Measurements from ENCODE around the gene PSMB7. TPM values are rescaled to one million over a fixed set of nuclear protein-coding genes. Genes with fewer than 3 reads are reported as not detected.

The PSMB7 gene
- total RNA-seq, 4 donors from 2014 or later = 67.6 to 110 (median 90.8) TPM

- peak in 1 of 3 donors; percentile 36 for DNase-seq
- Histone ChIP-seq H3K4me1 (no peaks in the 10 kb centered on the region), H3K4me3 (no peak overlapping the region), H3K36me3 (peaks cover 0 to 93% (median 0%) of the 10 kb centered on the region in 3 donors), H3K27me3 (no peaks in the 10 kb centered on the region), H3K27ac (no peak overlapping the region), H3K9me3 (no peaks in the 10 kb centered on the region)
- TF ChIP-seq POLR2A (IDR thresholded peaks at IDR 0.05) (no peak), CTCF (IDR thresholded peaks at IDR 0.05) (no peak)
Measured at GRCh38 chr9:124352616-124353015, 62.6 kb downstream of the PSMB7 start.

DNA sequence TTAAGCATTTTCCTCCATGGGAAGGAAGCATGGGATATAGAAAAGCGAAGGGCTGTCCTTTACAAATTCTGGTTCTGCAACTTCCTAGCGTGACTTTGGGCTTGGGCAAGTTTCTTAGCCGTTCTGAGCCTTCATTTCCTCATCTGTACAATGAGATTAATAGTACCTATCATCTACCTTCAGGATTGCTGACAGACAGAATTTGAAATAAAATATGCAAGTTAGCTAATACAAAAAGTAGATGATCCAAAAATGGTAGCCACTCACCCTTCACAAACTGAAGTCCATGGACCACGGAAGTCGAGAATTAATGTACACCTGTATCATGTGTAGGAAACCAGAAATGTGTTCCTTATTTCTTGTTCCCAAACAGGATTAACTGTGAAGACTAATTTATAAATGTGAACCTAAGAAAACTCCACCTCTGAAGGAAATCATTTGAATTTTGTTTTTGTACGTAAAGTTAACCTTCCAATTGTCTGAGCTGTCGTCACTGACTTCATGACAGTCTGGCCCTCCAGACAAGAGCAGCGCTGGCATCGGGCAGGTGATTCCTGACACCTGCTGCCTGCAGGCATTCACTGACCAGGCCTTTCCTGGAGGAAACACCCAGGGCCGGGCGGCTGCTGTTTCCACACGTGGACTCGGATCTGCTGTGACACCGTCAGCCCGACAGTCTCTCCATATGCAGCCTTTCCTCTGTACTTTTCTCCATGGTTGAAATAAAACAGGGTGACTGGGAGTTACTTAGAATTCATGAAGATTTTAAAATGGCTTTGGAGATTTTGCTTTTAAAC lies 63.4 kb downstream of the PSMB7 start:
- H3K27me3 ChIP-seq = no peaks in the 10 kb centered on the region
- TF ChIP-seq POLR2A (IDR thresholded peaks at IDR 0.05) = no peak
- no peak for TF ChIP-seq CTCF (IDR thresholded peaks at IDR 0.05)
- peaks cover 0 to 99% (median 0%) of the 10 kb centered on the region in 3 donors for H3K36me3 ChIP-seq
- DNase-seq = peak in 1 of 3 donors; percentile 44
- H3K9me3 ChIP-seq = no peaks in the 10 kb centered on the region
- no peak overlapping the region for H3K4me3 ChIP-seq
- H3K4me1 ChIP-seq = no peaks in the 10 kb centered on the region
- no peak overlapping the region for H3K27ac ChIP-seq

DNA sequence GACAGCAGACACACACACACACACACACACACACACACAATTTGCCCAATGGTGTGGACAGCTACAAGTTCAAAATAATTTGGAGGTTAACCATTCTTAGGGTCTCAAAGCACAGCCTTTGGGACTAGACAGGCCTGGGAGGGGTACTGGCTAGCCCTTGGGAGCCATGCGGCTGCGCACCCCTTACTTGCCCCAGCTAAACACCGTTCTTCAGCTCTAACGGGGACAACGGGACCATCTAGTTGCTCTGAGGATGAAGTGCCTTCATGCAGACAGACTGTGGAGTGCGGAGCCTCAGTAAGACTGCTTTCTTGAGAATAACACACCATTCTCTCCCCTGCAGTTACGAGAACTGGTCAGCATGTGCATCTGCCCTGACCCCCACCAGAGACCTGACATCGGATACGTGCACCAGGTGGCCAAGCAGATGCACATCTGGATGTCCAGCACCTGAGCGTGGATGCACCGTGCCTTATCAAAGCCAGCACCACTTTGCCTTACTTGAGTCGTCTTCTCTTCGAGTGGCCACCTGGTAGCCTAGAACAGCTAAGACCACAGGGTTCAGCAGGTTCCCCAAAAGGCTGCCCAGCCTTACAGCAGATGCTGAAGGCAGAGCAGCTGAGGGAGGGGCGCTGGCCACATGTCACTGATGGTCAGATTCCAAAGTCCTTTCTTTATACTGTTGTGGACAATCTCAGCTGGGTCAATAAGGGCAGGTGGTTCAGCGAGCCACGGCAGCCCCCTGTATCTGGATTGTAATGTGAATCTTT lies 64.6 kb downstream of the PSMB7 start:
- TF ChIP-seq POLR2A (IDR thresholded peaks at IDR 0.05) (no peak), CTCF (IDR thresholded peaks at IDR 0.05) (no peak)
- Histone ChIP-seq H3K4me1 (no peaks in the 10 kb centered on the region), H3K27ac (no peak overlapping the region), H3K9me3 (no peaks in the 10 kb centered on the region), H3K4me3 (no peak overlapping the region), H3K27me3 (no peaks in the 10 kb centered on the region), H3K36me3 (peaks cover 0 to 99% (median 0%) of the 10 kb centered on the region in 3 donors)
- peak in 2 of 3 donors; percentile 45 to 48 for DNase-seq

DNA sequence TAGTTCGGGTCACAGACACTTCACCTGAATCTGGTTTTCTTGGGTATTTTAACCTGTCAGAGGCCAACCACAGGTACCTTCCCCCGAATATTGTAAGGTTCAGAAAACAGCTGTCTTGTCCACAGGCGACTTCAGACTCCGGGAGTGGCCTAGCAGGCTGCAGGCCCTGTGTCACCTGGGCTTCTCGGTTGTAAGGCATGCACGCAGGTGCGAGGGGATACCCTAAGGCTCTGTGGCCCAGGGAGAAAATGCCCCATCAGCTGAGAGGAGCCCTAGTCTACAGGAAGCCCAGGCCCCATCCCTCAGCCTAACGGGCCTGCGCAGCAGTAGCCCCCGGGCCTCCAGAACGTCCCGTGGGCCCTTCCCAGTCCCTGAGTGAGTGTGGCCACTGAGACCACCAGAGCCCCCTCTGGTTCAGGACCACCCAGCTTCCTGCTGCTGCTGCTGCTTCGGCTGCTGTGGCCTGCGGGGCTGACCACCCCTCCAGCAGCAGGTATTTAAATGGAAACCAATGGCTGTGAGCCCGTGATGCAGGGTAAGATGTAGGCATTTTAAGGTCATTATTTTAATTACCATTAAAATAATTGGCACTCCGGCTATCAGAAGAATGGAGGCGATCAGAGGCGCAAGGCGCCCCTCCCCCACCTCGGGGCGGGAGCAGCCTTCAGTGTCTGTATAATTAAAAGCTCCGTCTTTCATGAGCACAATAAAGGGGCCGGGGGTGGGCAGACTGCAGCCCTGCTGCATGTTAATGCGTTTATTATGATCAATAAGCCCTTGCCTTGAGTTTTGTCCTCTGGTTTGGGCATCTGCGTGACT lies 65.4 kb downstream of the PSMB7 start:
- H3K27ac ChIP-seq = no peak overlapping the region
- no peak for TF ChIP-seq CTCF (IDR thresholded peaks at IDR 0.05)
- TF ChIP-seq POLR2A (IDR thresholded peaks at IDR 0.05) = no peak
- no peaks in the 10 kb centered on the region for H3K27me3 ChIP-seq
- DNase-seq = peak in 2 of 3 donors; percentile 33 to 40
- H3K4me1 ChIP-seq = no peaks in the 10 kb centered on the region
- peaks cover 0 to 99% (median 0%) of the 10 kb centered on the region in 3 donors for H3K36me3 ChIP-seq
- no peaks in the 10 kb centered on the region for H3K9me3 ChIP-seq
- H3K4me3 ChIP-seq = no peak overlapping the region

DNA sequence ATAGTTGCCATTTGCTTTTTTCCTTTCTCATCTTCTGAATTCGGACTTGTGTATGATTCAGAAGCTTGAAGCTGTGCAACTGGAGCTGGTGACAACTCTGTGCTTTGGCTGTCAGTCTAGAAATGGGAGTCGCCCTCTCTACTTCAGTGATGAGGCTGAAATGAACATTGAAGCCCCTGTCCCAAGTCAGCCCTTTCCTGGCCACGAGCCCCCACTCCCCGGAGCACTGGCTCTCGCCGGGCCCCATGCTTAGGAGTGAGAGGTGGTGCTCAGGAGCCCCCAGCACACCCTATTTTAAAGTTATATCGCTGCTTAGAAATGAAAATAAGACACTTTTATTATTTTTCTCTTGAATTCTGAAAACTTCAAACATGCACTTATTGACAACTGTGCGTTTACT lies 66.0 kb downstream of the PSMB7 start:
- peaks cover 0 to 99% (median 0%) of the 10 kb centered on the region in 3 donors for H3K36me3 ChIP-seq

More for the DNA sequence above, 66.0 kb downstream of the PSMB7 start:
- no peaks in the 10 kb centered on the region for H3K27me3 ChIP-seq
- no peak for TF ChIP-seq CTCF (IDR thresholded peaks at IDR 0.05)
- no peak for TF ChIP-seq POLR2A (IDR thresholded peaks at IDR 0.05)
- H3K9me3 ChIP-seq = no peaks in the 10 kb centered on the region
- no peak overlapping the region for H3K4me3 ChIP-seq
- H3K4me1 ChIP-seq = no peaks in the 10 kb centered on the region
- peak in 1 of 3 donors; percentile 30 for DNase-seq
- no peak overlapping the region for H3K27ac ChIP-seq
